Activated CD4-positive, alpha-beta T cell treated with anti-CD3 and anti-CD28 coated beads, Interleukin-2, amount 10 ng/mL, durations not matched to agents 7 days and 5 days (primary cell): ENCODE results near the gene SARS1. TPM values are rescaled to one million over a fixed set of nuclear protein-coding genes. Genes with fewer than 3 reads are reported as not detected.
A peak's percentile ranks its signal among the peaks of the same experiment; 100 is the strongest.
"Not testable (repeated sequence)": the region's sequence is repeated elsewhere in the genome, so short reads cannot be mapped to it uniquely, and the experiment has no call there.

Source experiments
- CTCF ChIA-PET: fragments of 350-600 bp; sonication (Branson Sonifier 250); formaldehyde crosslinking; loops from one replicate; lab custom pipeline; 2021; ENCODE audit warnings: antibody characterized with exemption; lab: Charles Lee
- POLR2A ChIA-PET: fragments of 350-600 bp; sonication (Branson Sonifier 250); formaldehyde crosslinking; loops from one replicate; lab custom pipeline; 2021; ENCODE audit warnings: antibody characterized with exemption; lab: Charles Lee
- DNase-seq: peaks from one replicate; pipeline ENCODE4 v3.0.0-alpha.2; 2020
- H3K27ac Mint-ChIP-seq: one replicate; pipeline ENCODE4 v1.8.0; 2021; ENCODE audit warnings: mild to moderate bottlenecking, moderate library complexity, mixed read lengths
- H3K27me3 Mint-ChIP-seq: one replicate; pipeline ENCODE4 v1.8.0; 2021; ENCODE audit warnings: mixed read lengths
- H3K36me3 Mint-ChIP-seq: one replicate; pipeline ENCODE4 v1.8.0; 2021; ENCODE audit warnings: low read depth, mixed read lengths
- H3K4me1 Mint-ChIP-seq: one replicate; pipeline ENCODE4 v1.8.0; 2021; ENCODE audit warnings: mixed read lengths
- H3K4me3 Mint-ChIP-seq: one replicate; pipeline ENCODE4 v1.8.0; 2021; ENCODE audit warnings: mild to moderate bottlenecking, moderate library complexity, mixed read lengths
- H3K9me3 Mint-ChIP-seq: one replicate; pipeline ENCODE4 v1.8.0; 2021; ENCODE audit warnings: mixed read lengths
- total RNA-seq, 2 experiments: library from RNA; stranded (reverse); gene quantifications; one replicate each; pipeline ENCODE4 v1.2.3, GENCODE V29; 2021

SARS1 gene
- total RNA-seq, 2 experiments from 2014 or later, result 138 to 140 TPM

DNA sequence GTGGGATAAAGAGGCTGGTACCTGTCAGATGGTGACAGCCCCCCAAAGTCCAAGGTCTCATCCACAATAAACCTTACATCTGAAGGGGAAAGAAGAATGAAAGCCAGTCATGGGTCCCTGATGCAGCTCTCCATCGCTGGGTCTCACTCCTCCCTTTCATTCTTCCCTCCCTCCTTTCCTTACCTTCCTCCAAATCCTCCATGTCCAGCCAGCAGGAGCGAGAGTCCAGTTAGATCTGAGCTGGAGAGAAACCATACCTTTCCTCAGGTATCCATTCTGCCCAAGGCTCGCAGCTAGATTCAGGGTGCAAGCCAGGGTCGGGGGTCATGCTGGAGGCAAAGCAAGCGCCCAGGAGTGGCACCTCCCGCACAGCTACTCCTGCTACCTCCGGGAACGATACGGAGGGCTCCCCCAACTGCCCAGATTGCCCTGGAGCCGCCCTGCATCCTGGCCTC is 68.8 kb downstream of the SARS1 start:
- peak overlapping the region; percentile 100 for H3K4me3 Mint-ChIP-seq
- peak overlapping the region; percentile 96 for H3K27ac Mint-ChIP-seq
- ChIA-PET POLR2A (no interaction called here), CTCF (interaction anchor here (0.8 to 7.7 kb wide), 9 partner anchors 13 to 253 kb away, joined by 3 to 50 read pairs (median 4); partner anchors contain the start of genes AMIGO1 and SORT1)
- H3K27me3 Mint-ChIP-seq, result no peaks in the 10 kb centered on the region
- peaks cover 32% of the 10 kb centered on the region for H3K4me1 Mint-ChIP-seq
- peaks cover 27% of the 10 kb centered on the region for H3K36me3 Mint-ChIP-seq
- no peak for DNase-seq
- no peaks in the 10 kb centered on the region for H3K9me3 Mint-ChIP-seq

DNA sequence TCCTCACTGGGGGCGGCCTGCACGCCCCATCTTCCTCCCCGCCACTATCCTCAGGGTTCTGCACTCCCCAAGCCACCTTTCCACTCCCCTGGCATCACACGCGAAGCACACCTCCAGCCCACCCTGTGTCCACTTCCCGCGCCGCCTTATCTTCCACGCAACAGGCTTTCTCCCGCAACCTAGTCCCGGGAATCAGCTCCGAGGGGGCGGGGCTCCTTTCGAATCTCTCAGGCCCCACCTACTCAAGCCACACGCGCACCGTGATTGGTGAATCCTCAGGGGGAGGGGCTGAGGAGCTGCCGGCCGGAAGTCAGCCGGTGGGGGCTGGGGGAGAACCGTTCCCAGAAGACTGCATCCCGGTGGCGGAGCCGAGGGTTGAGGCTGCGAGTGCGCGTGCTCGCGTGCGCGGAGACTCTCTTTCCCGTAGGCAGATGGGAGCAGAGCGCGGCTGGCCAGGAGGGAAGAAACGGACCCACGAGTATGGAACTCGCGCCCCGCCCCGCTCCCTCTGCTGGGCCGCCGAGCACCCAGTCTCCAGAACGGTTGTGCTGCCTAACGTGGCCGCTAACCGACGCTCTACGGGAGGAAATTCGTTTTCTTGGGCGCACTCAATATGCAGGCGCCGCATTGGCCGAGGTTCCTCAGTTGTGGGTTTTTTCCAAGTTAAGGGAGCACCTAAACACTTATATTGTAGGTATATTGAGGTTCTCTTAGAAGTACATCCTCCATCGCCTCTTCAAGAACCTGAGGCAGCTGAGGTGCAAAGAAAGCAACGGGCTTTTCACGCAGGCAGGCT is 69.4 kb downstream of the SARS1 start, which contains the start of gene PSRC1:
PSRC1 (minus strand) TSS at position 194 of the 796 bp plus-strand sequence.
- H3K4me1 Mint-ChIP-seq, result peaks cover 32% of the 10 kb centered on the region
- H3K27ac Mint-ChIP-seq, result peak within 1 kb of the TSS; percentile 96
- H3K36me3 Mint-ChIP-seq, result peaks cover 27% of the 10 kb centered on the region
- POLR2A ChIA-PET, result no interaction called here
- H3K27me3 Mint-ChIP-seq, result no peaks in the 10 kb centered on the region
- H3K4me3 Mint-ChIP-seq, result peak within 1 kb of the TSS; percentile 100
- H3K9me3 Mint-ChIP-seq, result no peaks in the 10 kb centered on the region
- peak; percentile 93 for DNase-seq
- CTCF ChIA-PET, result interaction anchor here (0.8 to 7.7 kb wide), 9 partner anchors 14 to 252 kb away, joined by 3 to 50 read pairs (median 4); partner anchors contain the start of genes AMIGO1 and SORT1

DNA sequence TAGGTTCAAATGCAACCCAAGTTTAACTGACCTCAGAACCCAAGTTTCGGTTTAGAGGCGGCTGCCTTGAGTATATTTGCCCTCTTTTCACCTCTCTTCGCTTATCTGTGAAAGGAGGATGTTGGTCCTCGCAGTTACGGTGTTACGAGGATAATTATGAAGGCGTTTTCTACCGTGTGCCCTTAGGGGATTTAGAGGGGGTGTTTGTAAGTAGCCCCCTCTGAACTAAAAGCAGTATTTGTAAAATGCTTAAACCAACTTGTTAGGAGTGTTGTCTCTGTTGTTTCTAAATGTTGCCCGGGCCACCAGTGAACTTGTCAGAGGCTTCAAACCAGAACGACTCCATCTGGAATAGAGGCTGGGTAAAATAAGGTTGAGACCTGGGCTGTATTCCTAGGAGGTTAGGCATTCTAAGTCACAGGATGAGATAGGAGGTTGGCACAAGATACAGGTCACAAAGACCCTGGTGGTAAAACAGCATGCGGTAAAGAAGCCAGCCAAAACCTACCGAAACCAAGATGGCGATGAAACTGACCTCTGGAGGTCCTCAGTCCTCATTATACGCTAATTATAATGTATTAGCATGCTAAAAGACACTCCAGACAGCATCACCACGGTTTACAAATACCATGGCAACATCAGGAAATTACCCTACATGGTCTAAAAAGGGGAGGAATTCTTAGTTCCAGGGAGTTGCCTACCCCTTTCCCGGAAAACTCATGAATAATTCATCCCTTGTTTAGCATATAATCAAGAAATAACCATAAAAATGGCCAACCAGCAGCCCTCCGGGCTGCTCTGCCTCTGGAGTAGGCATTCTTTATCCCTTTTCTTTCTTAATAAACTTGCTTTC is 70.3 kb downstream of the SARS1 start:
- H3K27ac Mint-ChIP-seq, result peak overlapping the region; percentile 96
- H3K36me3 Mint-ChIP-seq, result peaks cover 26% of the 10 kb centered on the region
- DNase-seq, result no peak
- ChIA-PET POLR2A (no interaction called here), CTCF (interaction anchor here (1.2 to 1.6 kb wide), 2 partner anchors 20 to 248 kb away, joined by 5 to 7 read pairs; no protein-coding TSS in a partner anchor)
- no peaks in the 10 kb centered on the region for H3K9me3 Mint-ChIP-seq
- peaks cover 30% of the 10 kb centered on the region for H3K4me1 Mint-ChIP-seq
- peaks cover 6% of the 10 kb centered on the region for H3K27me3 Mint-ChIP-seq
- peak overlapping the region; percentile 100 for H3K4me3 Mint-ChIP-seq

DNA sequence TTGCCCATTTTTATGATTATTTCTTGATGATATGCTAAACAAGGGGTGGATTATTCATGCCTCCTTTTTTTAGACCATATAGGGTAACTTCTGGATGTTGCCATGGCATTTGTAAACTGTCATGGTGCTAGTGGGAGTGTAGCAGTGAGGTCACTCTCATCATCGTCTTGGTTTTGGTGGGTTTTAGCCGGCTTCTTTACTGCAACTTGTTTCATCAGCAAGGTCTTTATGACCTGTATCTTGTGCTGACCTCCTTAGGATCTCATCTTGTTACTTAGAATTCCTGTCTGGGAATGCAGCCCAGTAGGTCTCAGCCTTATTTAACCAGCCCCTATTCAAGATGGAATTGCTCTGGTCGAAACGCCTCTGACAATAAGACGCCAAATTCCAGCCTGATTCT is 73.0 kb downstream of the SARS1 start:
- CTCF ChIA-PET, H3K9me3 Mint-ChIP-seq, H3K4me3 Mint-ChIP-seq, H3K27me3 Mint-ChIP-seq, POLR2A ChIA-PET, H3K36me3 Mint-ChIP-seq, DNase-seq, H3K27ac Mint-ChIP-seq: not testable (repeated sequence)
- H3K4me1 Mint-ChIP-seq, result peaks cover 20% of the 10 kb centered on the region

Other genes with a start within 250 kb of the SARS1 start
- 1 to 10 TPM; 8.2 to 8.8 TPM for gene WDR47, start 171.8 kb upstream of the SARS1 start, total RNA-seq
- 10 to 100 TPM; 16.0 to 17.5 TPM for gene TAF13, start 137.9 kb upstream of the SARS1 start, total RNA-seq
- gene TMEM167B, start 123.2 kb upstream of the SARS1 start, total RNA-seq, result 10 to 100 TPM; 27.6 to 29.1 TPM
- gene ELAPOR1, start 99.8 kb upstream of the SARS1 start, total RNA-seq, result 1 to 10 TPM; 6.3 TPM
- gene CELSR2, start 35.6 kb downstream of the SARS1 start, total RNA-seq, result 1 to 10 TPM; 5.2 to 5.3 TPM
- gene PSRC1, start 69.2 kb downstream of the SARS1 start, total RNA-seq, result 10 to 100 TPM; 32.7 to 34.5 TPM
- not detected for gene MYBPHL, start 93.1 kb downstream of the SARS1 start, total RNA-seq
- 1 to 10 TPM; 1.5 to 1.9 TPM for gene SORT1, start 184.0 kb downstream of the SARS1 start, total RNA-seq
- 100 to 1,000 TPM; 157 to 174 TPM for gene PSMA5, start 212.5 kb downstream of the SARS1 start, total RNA-seq